DOHH2 (cell line): Measurements from ENCODE around the gene SHCBP1L.

ENCODE experiments used
- CTCF ChIP-seq: fragments of 200-600 bp; sonication (generic); IDR thresholded peaks from one replicate; pipeline ENCODE4 v1.5.1; 2014; ENCODE audit warnings: antibody characterized with exemption, mild to moderate bottlenecking, low read depth, low read length; ENCODE audit not compliant: poor library complexity, severe bottlenecking
- EZH2phosphoT487 ChIP-seq: fragments of 200-600 bp; sonication (generic); IDR thresholded peaks from 2 replicates; pipeline ENCODE4 v1.6.1; 2017; ENCODE audit warnings: borderline replicate concordance, mild to moderate bottlenecking, antibody characterized with exemption, low read length, moderate library complexity, mixed read lengths

GRCh38 chr1:182886985-182887384, 66.0 kb downstream of the SHCBP1L start:
- TF ChIP-seq CTCF (no peak), EZH2phosphoT487 (no peak)
